Measurements from ENCODE around the gene LCP2. TPM values are rescaled to one million over a fixed set of nuclear protein-coding genes. Genes with fewer than 3 reads are reported as not detected.

The LCP2 gene
- total RNA-seq, result 83.1 TPM
- long read RNA-seq, partial matches to known transcripts, result 6 of 19 reads
- long read RNA-seq, other reads (novel, unspliced or antisense), result 8 of 19 reads

DNA sequence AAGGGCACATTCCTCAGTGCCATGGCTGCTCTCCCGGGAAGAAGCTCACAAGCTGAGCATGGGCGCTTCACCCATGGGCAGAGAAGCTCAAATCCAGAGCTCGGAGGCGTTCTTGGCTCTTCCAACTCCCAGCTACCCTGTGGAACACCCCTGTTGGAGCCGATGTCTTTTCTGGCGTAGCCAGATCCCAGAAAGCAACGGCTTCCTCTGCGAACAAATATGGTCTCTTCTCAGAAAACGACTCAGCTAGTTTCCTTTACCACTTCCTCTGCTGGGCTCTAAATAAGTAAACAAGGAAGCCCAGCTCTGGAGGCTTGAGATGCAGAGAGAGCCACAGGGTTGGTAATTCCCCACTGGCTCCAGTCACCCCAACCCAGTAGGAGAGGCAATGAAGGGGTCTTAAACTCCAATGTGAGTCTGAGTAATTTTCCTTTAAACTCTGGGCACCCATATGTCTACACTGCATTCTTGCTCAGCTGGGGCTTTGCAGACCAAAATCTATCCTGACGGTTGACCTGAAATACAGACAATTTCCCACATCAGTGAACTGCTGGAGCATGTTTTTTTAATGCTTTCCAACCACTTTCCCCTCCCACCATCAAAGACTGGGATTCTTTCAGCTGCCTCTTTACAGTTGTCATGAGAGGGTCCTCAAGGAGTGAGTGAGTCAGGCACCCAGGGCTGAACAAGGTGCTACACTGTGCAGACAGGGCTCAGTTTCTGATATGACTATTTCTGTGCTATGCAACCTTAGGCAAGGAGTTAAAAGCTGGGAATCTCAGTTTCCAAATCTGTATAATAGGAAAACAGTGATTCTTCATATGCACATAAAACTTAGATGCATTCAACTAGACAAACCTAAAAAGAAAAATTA, at the start of gene LCP2:
Gene LCP2 (minus strand): TSS at position 189 of the 874 bp plus-strand sequence. CDS start 166 bp downstream, at position 23.
- intact Hi-C loops (cut with DNase I), result no loop called here
- Histone ChIP-seq H3K4me1 (peaks cover 27% of the 10 kb centered on the region), H3K36me3 (peaks cover 4% of the 10 kb centered on the region), H3K4me3 (peak within 1 kb of the TSS; percentile 66), H3K27me3 (no peaks in the 10 kb centered on the region), H3K9me3 (no peaks in the 10 kb centered on the region), H3K27ac (peak within 1 kb of the TSS; percentile 92)
- ATAC-seq (peak; percentile 64), DNase-seq (no peak)
- TF ChIP-seq CTCF (IDR thresholded peaks at IDR 0.05), result no peak

- H3K27me3 ChIP-seq, result no peaks in the 10 kb centered on the region
- H3K4me1 ChIP-seq, result peaks cover 4% of the 10 kb centered on the region
- H3K4me3 ChIP-seq, result no peak overlapping the region
- H3K27ac ChIP-seq, result no peak overlapping the region
- intact Hi-C loops (cut with DNase I), result loop anchor here (10.0 kb wide), 1 partner anchor 82 kb away; no protein-coding TSS in a partner anchor
- DNase-seq (no peak), ATAC-seq (no peak)
- TF ChIP-seq CTCF (IDR thresholded peaks at IDR 0.05), result no peak
- no peaks in the 10 kb centered on the region for H3K9me3 ChIP-seq
- H3K36me3 ChIP-seq, result no peaks in the 10 kb centered on the region
These were observed 49.5 kb upstream of the LCP2 start for GRCh38 chr5:170347022-170347567.

GRCh38 chr5:170345971-170346370, 48.4 kb upstream of the LCP2 start:
- Histone ChIP-seq H3K4me3 (no peak overlapping the region), H3K36me3 (no peaks in the 10 kb centered on the region), H3K4me1 (peaks cover 4% of the 10 kb centered on the region), H3K9me3 (no peaks in the 10 kb centered on the region), H3K27me3 (no peaks in the 10 kb centered on the region), H3K27ac (no peak overlapping the region)
- no peak for DNase-seq
- TF ChIP-seq CTCF (IDR thresholded peaks at IDR 0.05), result no peak
- intact Hi-C loops (cut with DNase I), result loop anchor here (10.0 kb wide), 1 partner anchor 81 kb away; no protein-coding TSS in a partner anchor
- no peak for ATAC-seq

GRCh38 chr5:170343177-170343576, 45.6 kb upstream of the LCP2 start:
- intact Hi-C loops (cut with DNase I), result loop anchor here (10.0 kb wide), 1 partner anchor 78 kb away; no protein-coding TSS in a partner anchor

More at GRCh38 chr5:170343177-170343576, 45.6 kb upstream of the LCP2 start:
- no peak for TF ChIP-seq CTCF (IDR thresholded peaks at IDR 0.05)
- ATAC-seq (no peak), DNase-seq (no peak)
- Histone ChIP-seq H3K4me1 (peaks cover 4% of the 10 kb centered on the region), H3K9me3 (no peaks in the 10 kb centered on the region), H3K27me3 (no peaks in the 10 kb centered on the region), H3K4me3 (no peak overlapping the region), H3K36me3 (no peaks in the 10 kb centered on the region), H3K27ac (peak overlapping the region; percentile 24)
